ENCODE data around the gene CHCHD10.
A peak's percentile ranks its signal among the peaks of the same experiment; 100 is the strongest.
"Not testable (repeated sequence)": the region's sequence is repeated elsewhere in the genome, so short reads cannot be mapped to it uniquely, and the experiment has no call there.

Gene CHCHD10

GRCh38 chr22:23742505-23743264 lies 25.1 kb downstream of the CHCHD10 start:
- no peak overlapping the region for H3K4me3 ChIP-seq (ENCODE audit: low read depth in 1 of 2, low read length in 2 of 2)
- no peaks in the 10 kb centered on the region for H3K9me3 ChIP-seq (ENCODE audit: low read length)
- H3K4me1 ChIP-seq (ENCODE audit: insufficient read depth, low read length) = no peaks in the 10 kb centered on the region
- no peak overlapping the region for H3K27ac ChIP-seq (ENCODE audit: low read depth, low read length)
- H3K36me3 ChIP-seq (ENCODE audit: insufficient read depth, low read length) = peaks cover 27% of the 10 kb centered on the region
- no peak overlapping the region for H3K9ac ChIP-seq (ENCODE audit: low read length)
- H3K27me3 ChIP-seq (ENCODE audit: control insufficient read depth in 1 of 2, insufficient read depth in 2 of 2, low read length in 2 of 2) = no peaks in the 10 kb centered on the region

- H3K4me3 ChIP-seq (ENCODE audit: low read depth in 1 of 2, low read length in 2 of 2) = no peak overlapping the region
- no peaks in the 10 kb centered on the region for H3K9me3 ChIP-seq (ENCODE audit: low read length)
- peaks cover 6% of the 10 kb centered on the region for H3K36me3 ChIP-seq (ENCODE audit: insufficient read depth, low read length)
- H3K9ac ChIP-seq (ENCODE audit: low read length) = no peak overlapping the region
- H3K27ac ChIP-seq (ENCODE audit: low read depth, low read length) = no peak overlapping the region
- H3K27me3 ChIP-seq (ENCODE audit: control insufficient read depth in 1 of 2, insufficient read depth in 2 of 2, low read length in 2 of 2) = no peaks in the 10 kb centered on the region
- H3K4me1 ChIP-seq (ENCODE audit: insufficient read depth, low read length) = no peaks in the 10 kb centered on the region
These were observed 30.1 kb downstream of the CHCHD10 start for GRCh38 chr22:23737696-23738095.

- not testable (repeated sequence) for H3K9me3 ChIP-seq (ENCODE audit: low read length); H3K36me3 ChIP-seq (ENCODE audit: insufficient read depth, low read length); H3K4me1 ChIP-seq (ENCODE audit: insufficient read depth, low read length); H3K9ac ChIP-seq (ENCODE audit: low read length); H3K4me3 ChIP-seq (ENCODE audit: low read depth in 1 of 2, low read length in 2 of 2); H3K27ac ChIP-seq (ENCODE audit: low read depth, low read length); H3K27me3 ChIP-seq (ENCODE audit: control insufficient read depth in 1 of 2, insufficient read depth in 2 of 2, low read length in 2 of 2)
These were observed 39.7 kb downstream of the CHCHD10 start for GRCh38 chr22:23728108-23728507.

GRCh38 chr22:23722724-23723123 lies 45.0 kb downstream of the CHCHD10 start:
- H3K27ac ChIP-seq (ENCODE audit: low read depth, low read length) = no peak overlapping the region

GRCh38 chr22:23722160-23722559 lies 45.6 kb downstream of the CHCHD10 start:
- Histone ChIP-seq H3K4me3 (ENCODE audit: low read depth in 1 of 2, low read length in 2 of 2) (no peak overlapping the region), H3K27ac (ENCODE audit: low read depth, low read length) (no peak overlapping the region), H3K4me1 (ENCODE audit: insufficient read depth, low read length) (peaks cover 4% of the 10 kb centered on the region), H3K27me3 (ENCODE audit: control insufficient read depth in 1 of 2, insufficient read depth in 2 of 2, low read length in 2 of 2) (no peaks in the 10 kb centered on the region), H3K9ac (ENCODE audit: low read length) (no peak overlapping the region), H3K36me3 (ENCODE audit: insufficient read depth, low read length) (no peaks in the 10 kb centered on the region), H3K9me3 (ENCODE audit: low read length) (no peaks in the 10 kb centered on the region)

More at GRCh38 chr22:23722724-23723123, 45.0 kb downstream of the CHCHD10 start:
- H3K9ac ChIP-seq (ENCODE audit: low read length) = no peak overlapping the region
- H3K27me3 ChIP-seq (ENCODE audit: control insufficient read depth in 1 of 2, insufficient read depth in 2 of 2, low read length in 2 of 2) = no peaks in the 10 kb centered on the region
- no peaks in the 10 kb centered on the region for H3K4me1 ChIP-seq (ENCODE audit: insufficient read depth, low read length)
- H3K36me3 ChIP-seq (ENCODE audit: insufficient read depth, low read length) = no peaks in the 10 kb centered on the region
- H3K9me3 ChIP-seq (ENCODE audit: low read length) = no peaks in the 10 kb centered on the region
- H3K4me3 ChIP-seq (ENCODE audit: low read depth in 1 of 2, low read length in 2 of 2) = no peak overlapping the region

- H3K9ac ChIP-seq (ENCODE audit: low read length) = no peak overlapping the region
- H3K4me3 ChIP-seq (ENCODE audit: low read depth in 1 of 2, low read length in 2 of 2) = no peak overlapping the region
- no peak overlapping the region for H3K27ac ChIP-seq (ENCODE audit: low read depth, low read length)
- H3K36me3 ChIP-seq (ENCODE audit: insufficient read depth, low read length) = no peaks in the 10 kb centered on the region
- no peaks in the 10 kb centered on the region for H3K9me3 ChIP-seq (ENCODE audit: low read length)
- peaks cover 11% of the 10 kb centered on the region for H3K4me1 ChIP-seq (ENCODE audit: insufficient read depth, low read length)
- no peaks in the 10 kb centered on the region for H3K27me3 ChIP-seq (ENCODE audit: control insufficient read depth in 1 of 2, insufficient read depth in 2 of 2, low read length in 2 of 2)
These were observed 46.9 kb downstream of the CHCHD10 start for GRCh38 chr22:23720855-23721254.

- Histone ChIP-seq H3K4me3 (ENCODE audit: low read depth in 1 of 2, low read length in 2 of 2) (no peak overlapping the region), H3K36me3 (ENCODE audit: insufficient read depth, low read length) (no peaks in the 10 kb centered on the region), H3K9ac (ENCODE audit: low read length) (no peak overlapping the region), H3K9me3 (ENCODE audit: low read length) (no peaks in the 10 kb centered on the region), H3K27me3 (ENCODE audit: control insufficient read depth in 1 of 2, insufficient read depth in 2 of 2, low read length in 2 of 2) (no peaks in the 10 kb centered on the region), H3K4me1 (ENCODE audit: insufficient read depth, low read length) (peaks cover 12% of the 10 kb centered on the region), H3K27ac (ENCODE audit: low read depth, low read length) (no peak overlapping the region)
These were observed 49.2 kb downstream of the CHCHD10 start for GRCh38 chr22:23718371-23719165.

GRCh38 chr22:23716811-23717801 lies 50.7 kb downstream of the CHCHD10 start:
- H3K4me3 ChIP-seq (ENCODE audit: low read depth in 1 of 2, low read length in 2 of 2) = peak overlapping the region; percentile 78 to 96
- H3K9me3 ChIP-seq (ENCODE audit: low read length) = no peaks in the 10 kb centered on the region
- H3K9ac ChIP-seq (ENCODE audit: low read length) = peak overlapping the region; percentile 64
- H3K27ac ChIP-seq (ENCODE audit: low read depth, low read length) = peak overlapping the region; percentile 88
- peaks cover 5% of the 10 kb centered on the region for H3K36me3 ChIP-seq (ENCODE audit: insufficient read depth, low read length)
- no peaks in the 10 kb centered on the region for H3K27me3 ChIP-seq (ENCODE audit: control insufficient read depth in 1 of 2, insufficient read depth in 2 of 2, low read length in 2 of 2)
- peaks cover 12% of the 10 kb centered on the region for H3K4me1 ChIP-seq (ENCODE audit: insufficient read depth, low read length)
